Erythroblast (primary cell): ENCODE measurements around the gene HIVEP1.

Source experiments
- GATA1 ChIP-seq: IDR thresholded peaks from 2 replicates; pipeline ENCODE4 v1.6.1; 2011; ENCODE audit warnings: low read depth, mild to moderate bottlenecking, control low read depth, low read length, moderate library complexity
- POLR2A ChIP-seq: IDR thresholded peaks from 2 replicates; pipeline ENCODE4 v1.6.1; 2011; ENCODE audit warnings: mild to moderate bottlenecking, low read length

DNA sequence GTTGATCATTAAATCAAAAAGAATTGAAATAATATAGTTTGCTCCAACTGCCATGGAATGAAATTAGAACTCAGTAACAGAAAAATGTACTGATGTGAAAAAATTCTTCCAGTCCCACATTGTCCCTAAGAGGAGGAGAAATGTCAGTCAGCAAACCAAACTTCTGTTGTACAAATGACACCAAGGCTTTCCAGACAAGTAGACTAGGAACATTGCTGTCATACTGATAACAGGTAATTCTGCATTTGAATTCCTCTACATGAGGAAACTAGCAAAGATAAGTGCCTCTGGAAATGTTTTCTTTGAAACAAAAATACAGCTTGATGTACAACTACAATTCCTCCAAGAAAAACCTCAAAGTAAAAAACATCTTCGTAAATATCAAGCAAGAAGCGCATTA lies 90.2 kb downstream of the HIVEP1 start:
- TF ChIP-seq POLR2A, result no peak
- TF ChIP-seq GATA1, result no peak
